ENCODE data around the gene OPRL1. TPM values are rescaled to one million over a fixed set of nuclear protein-coding genes. Genes with fewer than 3 reads are reported as not detected.

Gene OPRL1
- total RNA-seq, 1 experiment from 2014 or later: 1.5 TPM

- ChIA-PET POLR2A (ENCODE audit: unreplicated experiment) (interaction anchor here (0.6 to 1.0 kb wide), 3 partner anchors 68 to 424 kb away, joined by 3 to 8 read pairs (median 3); no protein-coding TSS in a partner anchor), CTCF (interaction anchor here (1.2 to 1.3 kb wide), 2 partner anchors 26 to 527 kb away, joined by 4 to 5 read pairs; no protein-coding TSS in a partner anchor)
- Histone ChIP-seq H3K36me3 (ENCODE audit: low read depth) (no peaks in the 10 kb centered on the region), H3K4me1 (replicated peaks; ENCODE audit: insufficient read depth) (peaks cover 47% of the 10 kb centered on the region), H3F3A (ENCODE audit: insufficient read depth, low read depth) (peaks cover 20% of the 10 kb centered on the region; the same call in 1 of the 2 replicates), H3K27ac (peak overlapping the region; percentile 22; the same call in 1 of the 2 replicates), H4K20me1 (ENCODE audit: insufficient read depth) (peaks cover 11% of the 10 kb centered on the region), H3K9me2 (ENCODE audit: insufficient read depth) (no peaks in the 10 kb centered on the region), H3K79me2 (ENCODE audit: low read depth) (peaks cover 19% of the 10 kb centered on the region), H2AFZ (no peak overlapping the region), H3K27me3 (ENCODE audit: insufficient read depth, low read depth) (no peaks in the 10 kb centered on the region), H3K4me2 (peak overlapping the region; percentile 96), H3K9me3 (ENCODE audit: insufficient read depth, low read depth) (no peaks in the 10 kb centered on the region), H3K4me3 (no peak overlapping the region)
- no TSS peak for BruUV-seq (replicated peaks)
- no peak for TF ChIP-seq CTCF (conservative IDR thresholded peaks at IDR 0.05)
- TF ChIP-seq EZH2 (IDR thresholded peaks at IDR 0.05; ENCODE audit: low read depth): no peak
- intact Hi-C loops (cut with micrococcal nuclease; ENCODE audit: unreplicated experiment): loop anchor here (10.0 kb wide), 1 partner anchor 201 kb away; the partner anchor contains the start of genes ABHD16B and TPD52L2
- no peak for DNase-seq
Observed at GRCh38 chr20:64065062-64065973, 14.6 kb upstream of the OPRL1 start.

- intact Hi-C loops (cut with micrococcal nuclease; ENCODE audit: unreplicated experiment): loop anchor here (1.0 to 10.0 kb wide), 2 partner anchors 13 to 201 kb away; partner anchors contain the start of genes ABHD16B, RGS19 and TPD52L2
- H3K4me3 ChIP-seq: no peak overlapping the region; the same call in 1 of the 2 replicates
- peaks cover 11% of the 10 kb centered on the region for H4K20me1 ChIP-seq (ENCODE audit: insufficient read depth)
- H3K36me3 ChIP-seq (ENCODE audit: low read depth): no peaks in the 10 kb centered on the region
- H3K9me2 ChIP-seq (ENCODE audit: insufficient read depth): no peaks in the 10 kb centered on the region
- H3K4me2 ChIP-seq: peak overlapping the region; percentile 96
- no peak overlapping the region for H2AFZ ChIP-seq
- DNase-seq: peak; percentile 92 to 96
- H3K4me1 ChIP-seq (replicated peaks; ENCODE audit: insufficient read depth): peaks cover 47% of the 10 kb centered on the region
- BruUV-seq (replicated peaks): no TSS peak
- H3F3A ChIP-seq (ENCODE audit: insufficient read depth, low read depth): peaks cover 20% of the 10 kb centered on the region; the same call in 1 of the 2 replicates
- no peak for TF ChIP-seq EZH2 (IDR thresholded peaks at IDR 0.05; ENCODE audit: low read depth)
- TF ChIP-seq CTCF (conservative IDR thresholded peaks at IDR 0.05): no peak
- H3K27ac ChIP-seq: peak overlapping the region; percentile 38; the same call in 1 of the 2 replicates
- H3K9me3 ChIP-seq (ENCODE audit: insufficient read depth, low read depth): no peaks in the 10 kb centered on the region
- ChIA-PET POLR2A (ENCODE audit: unreplicated experiment) (interaction anchor here (0.6 to 1.0 kb wide), 4 partner anchors 28 to 424 kb away, joined by 3 to 8 read pairs (median 4); no protein-coding TSS in a partner anchor), CTCF (interaction anchor here (1.2 to 1.3 kb wide), 2 partner anchors 27 to 528 kb away, joined by 4 to 5 read pairs; no protein-coding TSS in a partner anchor)
- no peaks in the 10 kb centered on the region for H3K27me3 ChIP-seq (ENCODE audit: insufficient read depth, low read depth)
- H3K79me2 ChIP-seq (ENCODE audit: low read depth): peaks cover 19% of the 10 kb centered on the region
Observed at GRCh38 chr20:64065974-64066343, 13.9 kb upstream of the OPRL1 start.

GRCh38 chr20:64067005-64067632, 12.8 kb upstream of the OPRL1 start:
- no peaks in the 10 kb centered on the region for H3K36me3 ChIP-seq (ENCODE audit: low read depth)
- ChIA-PET CTCF (no interaction called here), POLR2A (ENCODE audit: unreplicated experiment) (interaction anchor here (0.6 kb wide), 1 partner anchor 374 kb away, joined by 7 read pairs; no protein-coding TSS in a partner anchor)
- no peak overlapping the region for H3K27ac ChIP-seq
- intact Hi-C loops (cut with micrococcal nuclease; ENCODE audit: unreplicated experiment): loop anchor here (10.0 kb wide), 1 partner anchor 202 kb away; the partner anchor contains the start of genes ABHD16B and TPD52L2
- H3K4me3 ChIP-seq: no peak overlapping the region
- H3K79me2 ChIP-seq (ENCODE audit: low read depth): peaks cover 19% of the 10 kb centered on the region
- peak overlapping the region; percentile 96; the same call in 1 of the 2 replicates for H3K4me2 ChIP-seq
- no TSS peak for BruUV-seq (replicated peaks)
- peaks cover 11% of the 10 kb centered on the region for H4K20me1 ChIP-seq (ENCODE audit: insufficient read depth)
- H3K27me3 ChIP-seq (ENCODE audit: insufficient read depth, low read depth): no peaks in the 10 kb centered on the region
- no peak overlapping the region for H2AFZ ChIP-seq
- H3K9me2 ChIP-seq (ENCODE audit: insufficient read depth): no peaks in the 10 kb centered on the region
- H3K4me1 ChIP-seq (replicated peaks; ENCODE audit: insufficient read depth): peaks cover 44% of the 10 kb centered on the region
- H3K9me3 ChIP-seq (ENCODE audit: insufficient read depth, low read depth): no peaks in the 10 kb centered on the region
- TF ChIP-seq EZH2 (IDR thresholded peaks at IDR 0.05; ENCODE audit: low read depth) (no peak), CTCF (conservative IDR thresholded peaks at IDR 0.05) (no peak)
- H3F3A ChIP-seq (ENCODE audit: insufficient read depth, low read depth): peaks cover 20% of the 10 kb centered on the region; the same call in 1 of the 2 replicates
- DNase-seq: no peak

Measured in PC-9 (cell line).